ENCODE results near the gene SNTA1. TPM values are rescaled to one million over a fixed set of nuclear protein-coding genes. Genes with fewer than 3 reads are reported as not detected.

SNTA1 gene
- total RNA-seq, 1 donor from 2014 or later: 7.1 TPM

Other genes with a start within 250 kb of the SNTA1 start
- gene BPIFA3, start 226.4 kb downstream of the SNTA1 start, total RNA-seq: not detected in 2 replicates
- not detected in 2 replicates for gene BPIFA1, start 207.8 kb downstream of the SNTA1 start, total RNA-seq
- not detected in 2 replicates for gene BPIFB1, start 160.5 kb downstream of the SNTA1 start, total RNA-seq
- 24.9 and 29.2 TPM in 2 replicates for gene CDK5RAP1, start 42.2 kb downstream of the SNTA1 start, total RNA-seq
- gene CBFA2T2, start 46.3 kb upstream of the SNTA1 start, total RNA-seq: 12.2 and 14.6 TPM in 2 replicates
- gene C20orf144, start 218.6 kb upstream of the SNTA1 start, total RNA-seq: 0.16 TPM in 1 of 2 replicates, not detected in the other
- gene ACTL10, start 223.2 kb upstream of the SNTA1 start, total RNA-seq: 1.1 and 1.4 TPM in 2 replicates
- gene NECAB3, start 230.7 kb upstream of the SNTA1 start, total RNA-seq: 19.5 and 22.3 TPM in 2 replicates
- gene E2F1, start 242.6 kb upstream of the SNTA1 start, total RNA-seq: 1.6 and 2.3 TPM in 2 replicates

Measured in astrocyte (in vitro differentiated cells and primary cell).